ENCODE results near the gene SMARCD3.

SMARCD3 gene

GRCh38 chr7:151248346-151249033 lies at the start of gene SMARCD3:
Gene SMARCD3 (minus strand): TSS chr7:151248694. CDS start chr7:151248562, 132 bp downstream.
- H3K27ac ChIP-seq: peak within 1 kb of the TSS; percentile 13 to 88 (median 77)
- peak within 1 kb of the TSS; percentile 34 to 57 (median 40) for H3K4me3 ChIP-seq

DNA sequence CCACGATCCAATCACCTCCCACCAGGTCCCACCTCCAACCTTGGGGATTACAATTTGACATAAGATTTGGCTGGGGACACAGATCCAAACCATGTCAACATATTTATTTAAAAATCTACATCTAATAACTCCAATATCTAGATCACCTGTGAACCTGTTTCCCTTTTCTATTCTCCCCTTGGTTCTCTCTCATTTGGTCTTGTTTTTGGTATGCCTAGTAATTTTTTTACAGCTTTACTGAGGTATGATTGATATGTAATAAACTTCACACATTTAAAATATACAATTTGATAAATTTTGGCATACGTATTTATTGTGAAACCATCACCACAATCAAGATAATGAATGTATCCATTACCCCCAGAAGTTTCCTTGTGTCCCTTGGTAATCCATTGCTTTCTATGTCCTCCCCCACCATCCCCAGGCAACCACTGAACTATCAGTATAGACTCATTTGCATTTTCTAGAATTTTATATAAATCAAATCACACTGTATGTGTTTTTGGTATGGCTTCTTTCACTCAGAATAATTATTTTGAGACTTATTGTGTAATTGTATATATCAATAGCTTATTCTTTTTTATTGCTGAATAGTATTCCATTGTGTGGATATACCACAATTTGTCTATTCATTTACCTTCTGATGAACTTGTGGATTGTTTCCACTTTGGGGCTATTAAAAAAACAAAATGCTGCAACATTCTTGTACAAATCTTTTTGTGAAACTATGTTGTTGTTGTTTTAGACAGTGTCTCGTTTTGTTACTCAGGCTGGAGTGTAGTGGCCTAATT lies 47.9 kb upstream of the SMARCD3 start:
- H3K27ac ChIP-seq: no peak overlapping the region

GRCh38 chr7:151292850-151293249 lies 44.4 kb upstream of the SMARCD3 start:
- no peak overlapping the region for H3K4me3 ChIP-seq
- no peak overlapping the region for H3K27ac ChIP-seq

More for the DNA sequence above, 47.9 kb upstream of the SMARCD3 start:
- H3K4me3 ChIP-seq: no peak overlapping the region

- Histone ChIP-seq H3K4me3 (no peak overlapping the region), H3K27ac (no peak overlapping the region)
Observed at GRCh38 chr7:151291206-151291605, 42.7 kb upstream of the SMARCD3 start.

DNA sequence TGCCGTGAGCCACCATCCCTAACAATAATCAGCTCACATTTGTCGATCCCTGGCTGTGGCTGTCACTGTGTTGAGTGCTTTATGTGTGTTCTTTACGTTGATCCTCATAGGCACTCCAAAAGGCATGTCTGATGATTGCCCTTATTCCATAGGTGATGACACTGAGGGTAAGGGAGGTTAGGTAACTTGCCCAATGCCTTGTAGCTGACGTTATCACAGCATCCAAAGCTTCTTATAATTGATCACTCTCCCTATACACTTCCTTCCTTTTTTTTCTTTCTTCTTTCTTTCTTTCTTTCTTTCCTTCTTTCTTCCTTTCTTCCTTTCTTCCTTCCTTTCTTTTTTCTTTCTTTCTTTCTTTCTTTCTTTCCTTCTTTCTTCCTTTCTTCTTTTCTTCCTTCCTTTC lies 41.9 kb upstream of the SMARCD3 start:
- Histone ChIP-seq H3K4me3 (no peak overlapping the region), H3K27ac (no peak overlapping the region)

DNA sequence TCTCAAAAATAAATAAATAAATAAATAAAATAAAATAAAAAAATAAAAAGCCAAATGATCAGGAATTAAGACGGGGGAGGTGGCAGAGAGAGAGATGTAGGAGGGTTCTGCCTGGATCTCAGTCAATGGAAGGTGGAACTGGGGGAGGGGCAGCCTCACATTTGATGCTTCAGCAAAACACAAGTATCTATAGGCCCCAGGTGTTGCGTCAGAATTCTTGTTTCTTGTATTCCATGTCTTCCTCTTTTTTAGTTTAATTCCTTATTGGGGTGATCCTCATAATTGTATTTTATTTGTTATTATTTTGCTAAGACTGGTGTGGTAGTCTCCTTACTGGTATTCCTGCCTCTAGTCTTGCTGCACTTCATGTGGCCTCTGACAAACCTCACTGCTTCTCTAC lies 41.4 kb upstream of the SMARCD3 start:
- Histone ChIP-seq H3K4me3 (no peak overlapping the region), H3K27ac (no peak overlapping the region)

- no peak overlapping the region for H3K4me3 ChIP-seq
- H3K27ac ChIP-seq: no peak overlapping the region
Observed at GRCh38 chr7:151286148-151286547, 37.7 kb upstream of the SMARCD3 start.

DNA sequence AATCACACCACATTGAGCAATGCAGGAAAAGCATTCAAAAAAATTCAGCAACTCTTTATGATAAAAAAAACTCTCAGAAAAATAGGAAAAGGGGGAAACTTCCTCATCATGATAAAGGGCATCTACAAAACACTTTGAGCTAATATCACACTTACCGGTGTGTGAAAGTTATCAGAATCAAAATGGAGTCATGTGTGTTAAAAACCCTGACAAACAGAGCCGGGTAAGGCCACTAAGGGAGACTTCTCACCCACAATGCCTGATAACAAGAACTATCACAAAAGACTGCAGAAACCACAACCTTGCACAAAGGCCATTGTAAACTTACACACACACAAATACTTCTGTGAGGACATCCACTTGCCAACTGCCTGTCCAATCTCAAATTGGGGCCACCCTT lies 34.8 kb upstream of the SMARCD3 start:
- no peak overlapping the region for H3K4me3 ChIP-seq
- H3K27ac ChIP-seq: no peak overlapping the region

DNA sequence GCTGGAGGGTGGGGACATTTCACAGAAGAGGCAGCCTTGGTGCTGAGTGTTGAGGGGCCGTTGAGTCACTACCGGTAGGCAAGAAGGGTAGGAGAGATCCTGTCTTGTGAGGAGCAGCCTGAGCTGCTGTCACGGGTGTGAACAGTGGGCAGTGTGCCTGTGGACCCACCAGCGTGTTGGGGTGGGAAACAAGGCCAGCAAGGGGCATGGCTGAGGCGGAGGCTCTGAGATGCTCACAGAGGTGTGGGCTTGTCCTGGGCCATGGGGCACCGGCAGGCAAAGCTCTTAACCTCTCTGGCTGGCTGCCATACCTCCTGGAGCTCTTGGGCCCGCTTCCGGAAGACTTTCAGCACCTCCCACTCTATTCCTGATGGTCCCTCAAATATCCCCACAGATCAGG lies 33.6 kb upstream of the SMARCD3 start:
- no peak overlapping the region for H3K27ac ChIP-seq
- no peak overlapping the region for H3K4me3 ChIP-seq

DNA sequence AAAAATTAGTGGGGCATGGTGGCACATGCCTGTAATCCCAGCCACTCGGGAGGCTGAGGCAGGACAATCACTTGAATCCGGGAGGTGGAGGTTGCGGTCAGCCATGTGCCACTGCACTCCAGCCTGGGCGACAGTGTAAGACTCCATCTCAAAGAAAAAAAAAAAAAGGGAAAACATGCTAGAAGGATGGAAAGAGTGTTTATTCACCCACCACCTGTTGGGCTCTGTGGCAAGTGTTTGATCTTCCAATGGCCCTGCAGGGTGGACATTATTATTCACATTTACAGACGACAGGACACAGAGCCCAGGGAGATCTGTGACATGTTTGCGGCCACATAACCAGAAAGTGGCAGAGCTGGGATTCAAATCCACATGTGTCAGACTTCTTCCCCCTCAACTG lies 33.2 kb upstream of the SMARCD3 start:
- Histone ChIP-seq H3K4me3 (no peak overlapping the region), H3K27ac (no peak overlapping the region)

DNA sequence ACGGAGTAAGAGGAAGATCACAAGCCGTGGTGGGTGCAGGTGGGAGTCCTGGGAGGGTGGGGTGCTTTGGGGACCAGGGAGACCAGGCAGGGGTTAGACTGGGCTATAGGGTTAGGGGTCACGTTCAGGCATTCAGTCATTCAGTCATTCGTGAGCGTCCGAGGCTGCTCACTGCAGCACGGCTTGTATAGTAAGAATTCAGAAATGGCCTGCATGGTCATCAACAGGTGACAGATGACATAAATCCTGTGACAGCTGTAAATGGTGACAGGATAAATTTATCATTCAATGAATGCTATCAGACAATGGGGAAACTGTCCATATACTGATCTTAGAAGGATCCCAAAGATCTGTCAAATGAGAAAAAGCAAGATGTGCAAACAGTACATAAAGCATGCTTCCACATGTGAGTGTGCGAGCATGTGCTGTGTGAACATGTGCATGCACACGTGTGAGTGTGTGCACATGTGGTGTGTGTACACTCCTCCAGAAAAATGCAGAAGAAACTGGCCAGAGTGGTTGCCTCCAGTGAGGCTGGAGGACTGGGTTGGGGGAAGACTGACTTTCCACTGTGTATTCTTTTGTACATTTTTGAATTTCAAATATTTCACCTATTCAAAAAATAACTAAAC lies 32.0 kb upstream of the SMARCD3 start:
- Histone ChIP-seq H3K4me3 (no peak overlapping the region), H3K27ac (no peak overlapping the region)

GRCh38 chr7:151279868-151280267 lies 31.4 kb upstream of the SMARCD3 start:
- H3K27ac ChIP-seq: no peak overlapping the region
- no peak overlapping the region for H3K4me3 ChIP-seq

DNA sequence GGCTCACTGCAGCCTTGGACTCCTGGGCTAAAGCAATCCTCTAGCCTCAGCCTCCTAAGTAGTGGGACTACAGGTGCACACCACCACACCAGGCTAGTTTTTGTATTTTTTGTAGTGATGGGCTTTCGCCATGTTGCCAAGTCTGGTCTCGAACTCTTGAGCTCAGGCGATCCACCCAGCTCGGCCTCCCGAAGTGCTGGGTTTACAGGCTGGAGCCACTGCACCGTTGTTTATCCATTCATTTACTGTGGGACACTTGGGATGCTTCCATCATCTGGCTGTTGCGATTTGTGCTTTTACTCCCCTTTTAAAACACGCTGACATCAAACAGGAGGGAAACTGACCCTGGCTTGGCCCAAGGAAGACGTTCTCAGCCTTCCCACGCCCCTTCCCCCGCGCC lies 30.5 kb upstream of the SMARCD3 start:
- no peak overlapping the region for H3K27ac ChIP-seq

DNA sequence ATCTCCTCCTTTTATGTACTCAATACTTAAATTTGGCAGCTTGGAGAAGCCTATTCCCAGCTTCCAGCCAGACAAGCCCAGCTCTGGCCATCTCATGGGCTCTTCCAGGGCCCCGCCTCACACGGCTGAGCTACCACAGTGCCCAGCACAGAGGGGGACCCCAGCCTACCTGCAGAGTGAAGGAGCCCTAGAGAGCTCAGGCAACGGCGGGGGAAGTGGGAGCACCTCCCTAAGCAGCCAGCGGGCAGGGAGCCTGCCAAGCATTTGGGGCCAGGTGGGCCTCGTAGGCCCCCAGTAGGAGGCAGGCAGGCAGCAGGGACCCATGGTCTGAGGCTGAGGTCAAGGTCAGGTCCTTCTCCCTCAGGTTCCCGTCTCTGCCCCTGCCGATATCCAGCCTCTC lies 29.1 kb upstream of the SMARCD3 start:
- Histone ChIP-seq H3K27ac (peak overlapping the region in 1 of 21 experiments; percentile 76), H3K4me3 (peak overlapping the region in 1 of 7 experiments; percentile 21)

More for the DNA sequence above, 30.5 kb upstream of the SMARCD3 start:
- no peak overlapping the region for H3K4me3 ChIP-seq

- Histone ChIP-seq H3K4me3 (peak overlapping the region; percentile 21 to 50 (median 28)), H3K27ac (peak overlapping the region in 3 of 21 experiments; percentile 38 to 76 (median 67))
Observed at GRCh38 chr7:151276666-151277590, 28.4 kb upstream of the SMARCD3 start.

DNA sequence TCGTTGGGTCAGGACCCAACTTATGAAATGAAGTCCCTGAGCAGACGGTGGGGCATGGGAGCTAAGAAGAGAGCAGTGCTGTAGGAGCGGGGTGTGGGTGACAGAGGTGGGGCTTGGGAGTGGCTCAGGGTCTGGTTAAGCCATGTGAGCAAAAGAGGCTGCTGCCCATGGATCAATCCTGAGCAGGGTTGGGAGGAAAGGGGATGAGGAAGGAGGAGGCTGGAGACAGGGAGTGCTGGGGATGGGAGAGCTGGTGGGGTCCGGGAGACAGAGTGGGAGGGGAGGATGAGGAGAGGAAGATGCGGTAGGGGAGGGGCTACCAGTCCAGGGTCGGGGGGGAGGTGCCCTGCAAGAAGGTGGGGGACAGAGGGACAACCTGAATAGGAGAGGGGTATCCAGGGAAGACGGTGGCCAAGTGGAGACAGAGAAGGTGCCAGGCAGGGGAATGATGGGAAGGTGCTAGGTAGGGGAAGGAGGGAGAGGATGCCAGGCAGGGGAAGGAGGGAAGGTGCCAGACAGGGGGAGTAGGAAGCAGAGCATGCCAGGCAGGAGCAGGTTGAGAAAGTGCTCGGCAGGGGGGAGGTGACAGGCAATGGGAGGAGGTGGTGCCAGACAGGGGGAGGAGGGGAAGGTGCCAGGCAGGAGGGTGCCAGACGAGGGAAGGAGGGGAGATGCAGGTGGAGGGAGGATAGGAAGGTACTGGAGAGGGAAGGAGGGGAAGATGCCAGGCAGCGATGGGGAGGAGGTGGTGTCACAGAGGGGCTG lies 27.5 kb upstream of the SMARCD3 start:
- Histone ChIP-seq H3K4me3 (peak overlapping the region in 3 of 7 experiments; percentile 22 to 50 (median 40)), H3K27ac (peak overlapping the region in 2 of 21 experiments; percentile 67 to 76)

- Histone ChIP-seq H3K4me3 (peak overlapping the region in 1 of 7 experiments; percentile 40), H3K27ac (peak overlapping the region in 3 of 21 experiments; percentile 21 to 67 (median 63))
Observed at GRCh38 chr7:151274936-151275812, 26.7 kb upstream of the SMARCD3 start.

DNA sequence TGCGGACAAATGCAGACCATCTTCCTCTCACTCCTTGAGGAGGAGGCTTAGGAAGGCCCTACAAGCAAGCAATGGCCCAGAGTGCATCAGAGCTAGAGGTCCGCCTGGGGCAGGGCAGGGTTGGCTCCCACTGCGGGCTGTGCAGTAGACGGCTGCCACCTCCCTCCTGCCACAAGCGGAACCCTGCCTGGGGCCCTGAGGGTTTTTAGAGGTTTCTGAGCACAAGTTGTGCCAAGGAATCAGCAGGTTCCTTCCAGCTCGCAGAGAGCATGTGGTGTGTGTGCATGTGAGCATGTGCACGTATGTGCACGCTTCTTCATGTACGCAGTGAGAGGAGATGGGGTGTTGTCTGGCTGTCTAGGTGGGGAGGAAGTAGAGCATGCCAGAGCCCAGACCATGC lies 25.9 kb upstream of the SMARCD3 start:
- no peak overlapping the region for H3K4me3 ChIP-seq

More for the DNA sequence above, 25.9 kb upstream of the SMARCD3 start:
- peak overlapping the region in 2 of 21 experiments; percentile 63 to 67 for H3K27ac ChIP-seq

All from skin epidermis (tissue), 12 donors.